ENCODE measurements around the gene LPP. TPM values are rescaled to one million over a fixed set of nuclear protein-coding genes. Genes with fewer than 3 reads are reported as not detected.

Gene LPP
- total RNA-seq, 4 donors from 2014 or later = 1,872 to 3,079 (median 2,300) TPM

DNA sequence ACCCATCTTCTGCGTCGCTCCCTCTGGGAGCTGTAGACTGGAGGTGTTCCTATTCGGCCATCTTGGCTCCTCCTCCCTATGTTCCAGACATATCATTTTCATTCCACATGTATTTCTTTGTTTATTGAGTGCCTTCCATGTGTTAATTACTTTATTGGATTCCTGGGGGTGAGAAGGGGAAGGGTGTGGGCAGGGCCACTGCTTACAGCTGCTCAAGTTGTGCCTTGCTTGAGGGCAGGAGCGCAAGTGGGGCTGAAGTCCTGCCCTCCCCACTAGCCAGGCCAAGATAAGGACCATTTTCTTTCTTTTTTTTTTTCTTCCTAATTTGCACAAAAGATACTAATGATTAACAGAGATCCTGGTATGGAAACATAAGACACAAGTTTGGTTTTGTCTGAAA lies 224.8 kb downstream of the LPP start:
- 97% methylated on average over 4 of the region's 4 CpGs for WGBS
- no peak overlapping the region for H3K4me3 ChIP-seq
- no peaks in the 10 kb centered on the region for H3K9me3 ChIP-seq
- intact Hi-C loops (cut with DNase I) = no loop called here
- H3K27me3 ChIP-seq = no peaks in the 10 kb centered on the region
- H3K4me1 ChIP-seq = peaks cover 0 to 53% (median 34%) of the 10 kb centered on the region in 4 donors
- H3K36me3 ChIP-seq = no peaks in the 10 kb centered on the region
- no peak overlapping the region for H3K27ac ChIP-seq (replicated peaks in 1 of 4)
- TF ChIP-seq POLR2A (IDR thresholded peaks at IDR 0.05; ENCODE audit: low read depth) (no peak), POLR2AphosphoS5 (IDR thresholded peaks at IDR 0.05) (peak in 1 of 2 donors; percentile 5)
- DNase-seq (ENCODE audit: extremely low spot score) = no peak

DNA sequence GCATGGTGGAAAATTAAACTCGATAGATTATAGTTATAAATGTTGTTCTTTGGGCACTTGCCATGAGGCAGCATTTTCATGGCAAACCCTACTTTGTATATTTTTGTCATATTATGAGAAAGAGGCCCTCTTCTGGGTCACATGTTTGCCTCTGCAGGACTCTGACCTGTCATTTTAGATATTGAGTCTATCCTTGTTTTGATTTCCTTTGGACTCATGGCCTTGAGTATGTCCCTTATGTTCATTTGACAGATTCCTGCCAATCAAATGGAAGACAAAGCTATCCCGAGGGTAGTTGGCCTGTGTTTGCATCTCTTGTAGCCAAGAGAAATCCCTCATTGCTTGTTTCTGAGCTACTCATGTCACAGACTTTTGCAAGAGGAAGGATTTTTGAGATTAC lies 226.3 kb downstream of the LPP start:
- Histone ChIP-seq H3K27ac (replicated peaks in 1 of 4) (no peak overlapping the region), H3K4me1 (peaks cover 0 to 64% (median 48%) of the 10 kb centered on the region in 4 donors), H3K27me3 (no peaks in the 10 kb centered on the region), H3K9me3 (no peaks in the 10 kb centered on the region), H3K4me3 (no peak overlapping the region), H3K36me3 (no peaks in the 10 kb centered on the region)
- WGBS = 40% methylated on average over 2 of the region's 2 CpGs
- DNase-seq (ENCODE audit: extremely low spot score) = no peak
- intact Hi-C loops (cut with DNase I) = no loop called here
- no peak for TF ChIP-seq POLR2A (IDR thresholded peaks at IDR 0.05; ENCODE audit: low read depth)
- TF ChIP-seq POLR2AphosphoS5 (IDR thresholded peaks at IDR 0.05) = no peak
- TF ChIP-seq, protein P1, sequence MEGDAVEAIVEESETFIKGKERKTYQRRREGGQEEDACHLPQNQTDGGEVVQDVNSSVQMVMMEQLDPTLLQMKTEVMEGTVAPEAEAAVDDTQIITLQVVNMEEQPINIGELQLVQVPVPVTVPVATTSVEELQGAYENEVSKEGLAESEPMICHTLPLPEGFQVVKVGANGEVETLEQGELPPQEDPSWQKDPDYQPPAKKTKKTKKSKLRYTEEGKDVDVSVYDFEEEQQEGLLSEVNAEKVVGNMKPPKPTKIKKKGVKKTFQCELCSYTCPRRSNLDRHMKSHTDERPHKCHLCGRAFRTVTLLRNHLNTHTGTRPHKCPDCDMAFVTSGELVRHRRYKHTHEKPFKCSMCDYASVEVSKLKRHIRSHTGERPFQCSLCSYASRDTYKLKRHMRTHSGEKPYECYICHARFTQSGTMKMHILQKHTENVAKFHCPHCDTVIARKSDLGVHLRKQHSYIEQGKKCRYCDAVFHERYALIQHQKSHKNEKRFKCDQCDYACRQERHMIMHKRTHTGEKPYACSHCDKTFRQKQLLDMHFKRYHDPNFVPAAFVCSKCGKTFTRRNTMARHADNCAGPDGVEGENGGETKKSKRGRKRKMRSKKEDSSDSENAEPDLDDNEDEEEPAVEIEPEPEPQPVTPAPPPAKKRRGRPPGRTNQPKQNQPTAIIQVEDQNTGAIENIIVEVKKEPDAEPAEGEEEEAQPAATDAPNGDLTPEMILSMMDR (IDR thresholded peaks at IDR 0.05) = no peak
- TF ChIP-seq EP300 (IDR thresholded peaks at IDR 0.05) = no peak

DNA sequence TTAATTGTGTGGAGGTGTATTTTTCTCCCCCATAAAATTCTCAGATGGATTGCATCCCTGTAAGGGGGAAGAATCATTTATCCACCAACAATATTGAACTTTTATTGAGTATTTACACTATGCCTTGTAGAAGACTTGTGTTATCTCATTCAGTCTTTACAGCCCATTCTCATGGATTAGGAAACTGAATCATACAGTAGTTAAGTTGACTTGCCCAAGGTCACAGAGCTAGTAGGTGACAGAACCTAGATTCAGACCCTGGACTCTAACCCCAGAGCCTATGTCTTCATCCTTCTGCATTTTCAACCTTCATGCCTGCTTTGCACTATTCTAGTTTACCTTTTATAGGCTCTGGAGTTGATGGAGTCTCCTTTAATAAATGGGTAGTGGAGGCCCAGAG lies 226.8 kb downstream of the LPP start:
- DNase-seq (ENCODE audit: extremely low spot score) = no peak
- intact Hi-C loops (cut with DNase I) = no loop called here
- Histone ChIP-seq H3K27ac (replicated peaks in 1 of 4) (no peak overlapping the region), H3K4me1 (peaks cover 0 to 69% (median 52%) of the 10 kb centered on the region in 4 donors), H3K4me3 (no peak overlapping the region), H3K27me3 (no peaks in the 10 kb centered on the region), H3K9me3 (no peaks in the 10 kb centered on the region), H3K36me3 (no peaks in the 10 kb centered on the region)
- TF ChIP-seq, protein P1 (IDR thresholded peaks at IDR 0.05) = no peak
- no peak for TF ChIP-seq POLR2AphosphoS5 (IDR thresholded peaks at IDR 0.05)

DNA sequence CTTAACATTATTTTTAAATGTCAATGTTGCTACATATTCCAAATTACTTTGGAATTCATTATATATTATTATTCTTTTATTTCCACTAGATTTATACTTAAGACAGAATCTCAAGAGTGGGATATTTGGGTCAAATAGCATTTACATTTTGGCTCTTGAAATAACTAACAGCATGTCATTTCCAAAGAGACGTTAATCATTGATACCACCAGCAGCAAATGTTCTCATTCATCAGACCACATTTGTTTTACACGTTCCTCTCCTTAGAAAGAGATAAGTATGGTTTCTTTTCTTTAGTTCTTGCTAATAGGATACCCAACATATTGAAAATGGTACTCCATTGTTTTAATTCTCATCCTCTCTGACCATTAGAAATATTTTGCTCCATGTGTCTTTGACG lies 229.8 kb downstream of the LPP start:
- intact Hi-C loops (cut with DNase I) = no loop called here
- H3K4me3 ChIP-seq = no peak overlapping the region
- DNase-seq (ENCODE audit: extremely low spot score) = no peak
- H3K27ac ChIP-seq (replicated peaks in 1 of 4) = no peak overlapping the region
- H3K4me1 ChIP-seq = peaks cover 7 to 91% (median 73%) of the 10 kb centered on the region in 4 donors
- no peaks in the 10 kb centered on the region for H3K36me3 ChIP-seq
- H3K9me3 ChIP-seq = no peaks in the 10 kb centered on the region
- 41% methylated on average over 3 of the region's 3 CpGs for WGBS
- H3K27me3 ChIP-seq = no peaks in the 10 kb centered on the region
- no peak for TF ChIP-seq EP300 (IDR thresholded peaks at IDR 0.05)
- TF ChIP-seq POLR2AphosphoS5 (IDR thresholded peaks at IDR 0.05) = no peak
- no peak for TF ChIP-seq POLR2A (IDR thresholded peaks at IDR 0.05; ENCODE audit: low read depth)
- TF ChIP-seq, protein P1 (IDR thresholded peaks at IDR 0.05) = no peak

DNA sequence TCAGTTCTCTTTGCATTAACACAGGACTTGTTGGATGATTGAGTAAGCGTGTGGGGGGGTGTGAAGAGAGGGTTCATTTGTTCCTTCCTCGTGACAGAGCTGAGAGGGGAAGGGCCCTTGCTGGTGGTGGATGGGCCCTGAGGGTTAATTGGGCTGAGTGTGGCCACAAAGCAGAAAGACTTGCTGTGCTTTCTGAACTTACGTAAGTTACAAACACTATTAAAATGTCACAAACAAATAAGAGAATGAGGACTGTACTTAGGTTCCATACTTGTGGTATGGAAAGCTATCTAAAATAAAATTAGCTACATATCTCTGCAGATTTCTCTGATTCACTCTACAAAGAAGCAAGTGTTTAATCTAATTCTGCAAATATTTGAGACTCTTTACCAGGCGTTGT lies 231.3 kb downstream of the LPP start:
- no peak overlapping the region for H3K4me3 ChIP-seq
- H3K27ac ChIP-seq (replicated peaks in 1 of 4) = peak overlapping the region; percentile 3 to 30 (median 19)
- H3K27me3 ChIP-seq = no peaks in the 10 kb centered on the region
- H3K4me1 ChIP-seq = peaks cover 19 to 94% (median 81%) of the 10 kb centered on the region in 4 donors
- H3K36me3 ChIP-seq = no peaks in the 10 kb centered on the region
- WGBS = 61% methylated on average over 4 of the region's 4 CpGs
- no peaks in the 10 kb centered on the region for H3K9me3 ChIP-seq
- DNase-seq (ENCODE audit: extremely low spot score) = no peak
- TF ChIP-seq POLR2A (IDR thresholded peaks at IDR 0.05; ENCODE audit: low read depth) (no peak), POLR2AphosphoS5 (IDR thresholded peaks at IDR 0.05) (no peak)
- intact Hi-C loops (cut with DNase I) = no loop called here

DNA sequence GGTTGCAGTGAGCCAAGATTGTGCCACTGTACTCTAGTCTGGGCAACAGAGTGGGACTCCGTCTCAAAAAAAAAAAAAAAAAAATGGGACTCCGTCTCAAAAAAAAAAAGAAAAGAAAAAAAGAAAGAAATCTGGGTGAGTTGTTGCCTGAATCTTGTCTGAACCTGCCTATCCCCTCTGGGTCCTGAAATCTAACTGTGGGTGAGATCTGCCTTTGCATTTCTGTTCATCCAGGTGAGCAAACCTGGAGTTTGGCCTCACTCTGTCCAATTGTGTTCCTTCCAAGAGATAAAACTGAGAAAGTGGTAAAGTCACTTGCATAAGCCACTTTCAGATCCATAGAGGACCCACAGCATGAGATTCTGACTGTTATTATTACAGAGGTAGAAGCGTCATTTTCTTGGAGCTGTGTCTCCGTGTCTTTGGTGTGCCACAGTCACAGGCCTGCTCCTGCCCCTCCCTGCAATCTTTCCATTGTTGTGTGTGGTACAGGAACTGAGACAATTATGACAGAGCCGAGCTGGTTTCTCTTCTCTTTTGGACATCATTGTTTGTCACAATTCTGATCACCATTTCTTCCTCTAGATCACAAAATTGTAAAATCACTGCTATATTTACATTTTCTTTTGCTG lies 235.9 kb downstream of the LPP start:
- H3K27ac ChIP-seq (replicated peaks in 1 of 4) = peak overlapping the region; percentile 44 to 68 (median 58)
- no peaks in the 10 kb centered on the region for H3K9me3 ChIP-seq
- H3K36me3 ChIP-seq = no peaks in the 10 kb centered on the region
- H3K27me3 ChIP-seq = no peaks in the 10 kb centered on the region
- peak; percentile 23 to 49 for TF ChIP-seq POLR2AphosphoS5 (IDR thresholded peaks at IDR 0.05)
- TF ChIP-seq, protein P1 (IDR thresholded peaks at IDR 0.05) = no peak
- H3K4me1 ChIP-seq = peaks cover 31 to 100% (median 96%) of the 10 kb centered on the region in 4 donors
- intact Hi-C loops (cut with DNase I) = no loop called here
- no peak for DNase-seq (ENCODE audit: extremely low spot score)
- no peak overlapping the region for H3K4me3 ChIP-seq
- WGBS = 66% methylated on average over 5 of the region's 5 CpGs
